Measurements from ENCODE around the gene DYNLT2.
"Not testable (repeated sequence)": the region's sequence is repeated elsewhere in the genome, so short reads cannot be mapped to it uniquely, and the experiment has no call there.

DYNLT2 gene

DNA sequence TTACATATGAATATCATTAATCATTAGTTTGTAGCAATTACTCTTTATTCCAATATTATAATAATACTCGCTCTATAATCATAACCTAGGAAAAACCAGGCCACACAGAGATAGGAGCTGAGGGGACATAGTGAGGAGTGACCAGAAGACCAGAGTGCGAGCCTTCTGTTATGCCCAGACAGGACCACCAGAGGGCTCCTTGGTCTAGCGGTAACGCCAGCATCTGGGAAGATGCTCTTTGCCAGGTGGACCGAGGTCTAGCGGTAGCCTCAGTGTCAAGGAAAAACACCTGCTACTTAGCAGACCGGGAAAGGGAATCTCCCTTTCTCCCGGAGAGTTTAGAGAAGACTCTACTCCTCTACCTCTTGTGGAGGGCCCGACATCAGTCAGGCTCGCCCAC lies 54.3 kb downstream of the DYNLT2 start:
- TF ChIP-seq, protein P1, sequence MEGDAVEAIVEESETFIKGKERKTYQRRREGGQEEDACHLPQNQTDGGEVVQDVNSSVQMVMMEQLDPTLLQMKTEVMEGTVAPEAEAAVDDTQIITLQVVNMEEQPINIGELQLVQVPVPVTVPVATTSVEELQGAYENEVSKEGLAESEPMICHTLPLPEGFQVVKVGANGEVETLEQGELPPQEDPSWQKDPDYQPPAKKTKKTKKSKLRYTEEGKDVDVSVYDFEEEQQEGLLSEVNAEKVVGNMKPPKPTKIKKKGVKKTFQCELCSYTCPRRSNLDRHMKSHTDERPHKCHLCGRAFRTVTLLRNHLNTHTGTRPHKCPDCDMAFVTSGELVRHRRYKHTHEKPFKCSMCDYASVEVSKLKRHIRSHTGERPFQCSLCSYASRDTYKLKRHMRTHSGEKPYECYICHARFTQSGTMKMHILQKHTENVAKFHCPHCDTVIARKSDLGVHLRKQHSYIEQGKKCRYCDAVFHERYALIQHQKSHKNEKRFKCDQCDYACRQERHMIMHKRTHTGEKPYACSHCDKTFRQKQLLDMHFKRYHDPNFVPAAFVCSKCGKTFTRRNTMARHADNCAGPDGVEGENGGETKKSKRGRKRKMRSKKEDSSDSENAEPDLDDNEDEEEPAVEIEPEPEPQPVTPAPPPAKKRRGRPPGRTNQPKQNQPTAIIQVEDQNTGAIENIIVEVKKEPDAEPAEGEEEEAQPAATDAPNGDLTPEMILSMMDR (IDR thresholded peaks at IDR 0.05; ENCODE audit: control insufficient read depth, insufficient read depth, low read depth, low read length, missing control alignments), result peak; percentile 36
- DNase-seq (ENCODE audit: low read depth); H3K4me3 ChIP-seq (ENCODE audit: control insufficient read depth, low read depth, low read length): not testable (repeated sequence)

DNA sequence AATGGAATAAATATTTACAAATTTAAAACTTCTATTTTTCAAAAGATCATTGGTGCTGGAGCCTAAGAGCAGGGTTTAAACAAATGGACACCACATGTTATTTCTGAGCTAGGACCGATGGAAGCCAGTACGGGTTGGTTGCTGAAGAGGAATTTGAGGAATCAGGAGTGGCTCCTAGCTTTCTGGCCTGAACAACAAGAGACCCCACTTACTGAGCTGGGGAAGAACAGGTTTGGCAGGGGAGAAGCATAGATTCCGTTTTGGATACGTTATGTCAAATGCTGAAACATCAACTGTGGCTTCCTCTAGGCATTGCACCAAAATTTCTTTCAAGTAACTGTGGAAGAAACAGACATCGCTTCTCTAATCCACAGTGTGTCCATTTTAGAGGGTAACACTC lies 56.2 kb downstream of the DYNLT2 start:
- no peak overlapping the region for H3K4me3 ChIP-seq (ENCODE audit: control insufficient read depth, low read depth, low read length)
- no peak for DNase-seq (ENCODE audit: low read depth)
- TF ChIP-seq, protein P1 (IDR thresholded peaks at IDR 0.05; ENCODE audit: control insufficient read depth, insufficient read depth, low read depth, low read length, missing control alignments), result no peak

DNA sequence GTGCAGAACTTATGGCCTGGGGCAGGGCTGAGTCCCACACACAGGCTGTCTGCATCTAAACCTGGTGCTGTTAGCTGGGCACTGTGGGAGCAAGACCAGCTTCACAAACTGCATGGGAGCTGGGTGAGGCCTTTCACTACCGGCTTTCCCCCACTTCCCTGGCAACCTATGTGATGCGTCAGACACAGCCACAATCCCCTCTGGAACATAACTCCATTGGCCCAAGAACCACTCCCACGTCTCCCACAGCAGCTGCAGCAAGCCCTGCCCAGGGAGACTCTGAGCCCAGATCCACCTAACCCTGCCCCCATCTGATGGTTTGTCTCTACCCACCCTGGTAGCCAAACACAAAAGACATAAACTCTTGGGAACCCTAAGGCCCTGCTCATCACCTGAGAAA lies 58.9 kb downstream of the DYNLT2 start:
- no peak for DNase-seq (ENCODE audit: low read depth)
- TF ChIP-seq, protein P1 (IDR thresholded peaks at IDR 0.05; ENCODE audit: control insufficient read depth, insufficient read depth, low read depth, low read length, missing control alignments), result no peak
- no peak overlapping the region for H3K4me3 ChIP-seq (ENCODE audit: control insufficient read depth, low read depth, low read length)

DNA sequence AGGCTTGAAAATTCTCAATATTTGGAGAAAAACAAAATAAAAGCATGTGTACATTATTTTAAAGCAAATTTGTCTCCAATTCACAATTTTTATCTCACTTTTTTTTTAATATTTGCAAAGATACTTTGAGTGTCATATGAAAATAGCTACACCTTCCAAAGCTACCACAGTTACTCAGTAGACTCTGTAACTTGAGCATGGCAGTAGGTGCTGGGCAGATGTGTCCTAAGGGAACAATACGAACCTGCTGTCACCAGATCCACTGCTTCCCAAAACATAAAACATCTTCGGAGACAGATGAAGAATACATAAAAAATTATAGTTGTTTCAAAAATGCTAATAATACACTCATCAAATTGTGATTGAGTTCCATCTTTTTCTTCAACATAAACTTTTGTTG lies 60.1 kb downstream of the DYNLT2 start:
- TF ChIP-seq, protein P1 (IDR thresholded peaks at IDR 0.05; ENCODE audit: control insufficient read depth, insufficient read depth, low read depth, low read length, missing control alignments), result no peak
- no peak overlapping the region for H3K4me3 ChIP-seq (ENCODE audit: control insufficient read depth, low read depth, low read length)
- no peak for DNase-seq (ENCODE audit: low read depth)
